PC-9 (cell line): ENCODE measurements around the gene PDZRN4.

Source experiments
- EZH2 ChIP-seq: fragments of 200-600 bp; sonication (generic); IDR thresholded peaks from 2 replicates; pipeline ENCODE4 v1.8.0; 2017; ENCODE audit warnings: antibody characterized with exemption, low read depth
- TF ChIP-seq, protein P1 (sequence below): fragments of 200-600 bp; sonication (generic); conservative IDR thresholded peaks from 2 replicates; pipeline ENCODE4 v1.6.1; 2017; ENCODE audit warnings: mixed run types, antibody characterized with exemption, mild to moderate bottlenecking, moderate library complexity

DNA sequence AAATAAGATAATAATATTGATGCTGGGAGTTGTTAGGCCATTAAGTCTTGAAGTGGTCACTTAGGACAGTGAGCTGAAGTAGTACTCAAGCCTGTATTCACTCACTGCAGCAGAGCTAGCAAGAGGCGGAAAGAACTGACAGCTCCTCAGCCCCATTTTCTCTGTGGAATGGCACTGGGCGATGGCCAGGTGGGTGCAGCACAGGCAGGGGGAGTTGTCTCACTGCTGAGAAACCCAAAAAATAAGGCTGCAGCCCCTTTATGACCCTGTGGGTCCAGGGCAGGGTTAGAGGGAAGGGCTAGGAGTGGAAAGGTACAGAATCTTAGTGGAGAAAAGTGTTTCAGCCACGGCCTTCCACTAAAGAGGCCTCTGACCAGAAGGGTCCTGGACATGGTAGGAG, 35.5 kb downstream of the PDZRN4 start:
- TF ChIP-seq, protein P1, sequence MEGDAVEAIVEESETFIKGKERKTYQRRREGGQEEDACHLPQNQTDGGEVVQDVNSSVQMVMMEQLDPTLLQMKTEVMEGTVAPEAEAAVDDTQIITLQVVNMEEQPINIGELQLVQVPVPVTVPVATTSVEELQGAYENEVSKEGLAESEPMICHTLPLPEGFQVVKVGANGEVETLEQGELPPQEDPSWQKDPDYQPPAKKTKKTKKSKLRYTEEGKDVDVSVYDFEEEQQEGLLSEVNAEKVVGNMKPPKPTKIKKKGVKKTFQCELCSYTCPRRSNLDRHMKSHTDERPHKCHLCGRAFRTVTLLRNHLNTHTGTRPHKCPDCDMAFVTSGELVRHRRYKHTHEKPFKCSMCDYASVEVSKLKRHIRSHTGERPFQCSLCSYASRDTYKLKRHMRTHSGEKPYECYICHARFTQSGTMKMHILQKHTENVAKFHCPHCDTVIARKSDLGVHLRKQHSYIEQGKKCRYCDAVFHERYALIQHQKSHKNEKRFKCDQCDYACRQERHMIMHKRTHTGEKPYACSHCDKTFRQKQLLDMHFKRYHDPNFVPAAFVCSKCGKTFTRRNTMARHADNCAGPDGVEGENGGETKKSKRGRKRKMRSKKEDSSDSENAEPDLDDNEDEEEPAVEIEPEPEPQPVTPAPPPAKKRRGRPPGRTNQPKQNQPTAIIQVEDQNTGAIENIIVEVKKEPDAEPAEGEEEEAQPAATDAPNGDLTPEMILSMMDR = no peak
- no peak for TF ChIP-seq EZH2
